Measurements from ENCODE around the gene GINS3.
"Not testable (repeated sequence)": the region's sequence is repeated elsewhere in the genome, so short reads cannot be mapped to it uniquely, and the experiment has no call there.

The GINS3 gene

DNA sequence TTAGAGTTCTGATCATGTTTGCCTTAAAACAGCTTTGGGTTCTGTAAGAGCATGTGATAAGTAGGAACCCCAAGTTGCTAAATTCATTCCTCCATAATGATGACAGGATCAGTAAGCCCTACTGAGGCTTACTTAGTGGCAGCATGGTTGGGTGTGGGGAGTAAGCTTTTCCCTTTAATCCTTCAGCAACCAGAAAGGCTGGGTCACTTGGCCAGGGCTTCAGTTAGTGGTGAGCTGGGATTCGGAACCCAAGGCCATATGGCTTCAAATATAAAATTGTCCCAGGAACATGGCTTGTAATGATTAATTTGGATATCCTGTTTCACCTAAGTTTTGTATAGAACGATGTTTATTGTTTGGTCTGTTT is 850 bp downstream of the GINS3 start:
- no peak for DNase-seq

DNA sequence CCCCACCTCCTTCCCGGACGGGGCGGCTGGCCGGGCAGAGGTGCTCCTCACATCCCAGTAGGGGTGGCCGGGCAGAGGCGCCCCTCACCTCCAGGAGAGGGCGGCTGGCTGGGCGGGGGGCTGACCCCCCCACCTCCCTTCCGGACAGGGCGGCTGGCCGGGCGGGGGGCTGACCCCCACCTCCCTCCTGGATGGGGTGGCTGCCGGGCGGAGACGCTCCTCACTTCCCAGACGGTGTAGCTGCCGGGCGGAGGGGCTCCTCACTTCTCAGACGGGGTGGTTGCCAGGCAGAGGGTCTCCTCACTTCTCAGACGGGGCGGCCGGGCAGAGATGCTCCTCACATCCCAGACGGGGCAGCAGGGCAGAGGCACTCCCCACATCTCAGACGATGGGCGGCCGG is 4.6 kb downstream of the GINS3 start:
- not testable (repeated sequence) for DNase-seq

DNA sequence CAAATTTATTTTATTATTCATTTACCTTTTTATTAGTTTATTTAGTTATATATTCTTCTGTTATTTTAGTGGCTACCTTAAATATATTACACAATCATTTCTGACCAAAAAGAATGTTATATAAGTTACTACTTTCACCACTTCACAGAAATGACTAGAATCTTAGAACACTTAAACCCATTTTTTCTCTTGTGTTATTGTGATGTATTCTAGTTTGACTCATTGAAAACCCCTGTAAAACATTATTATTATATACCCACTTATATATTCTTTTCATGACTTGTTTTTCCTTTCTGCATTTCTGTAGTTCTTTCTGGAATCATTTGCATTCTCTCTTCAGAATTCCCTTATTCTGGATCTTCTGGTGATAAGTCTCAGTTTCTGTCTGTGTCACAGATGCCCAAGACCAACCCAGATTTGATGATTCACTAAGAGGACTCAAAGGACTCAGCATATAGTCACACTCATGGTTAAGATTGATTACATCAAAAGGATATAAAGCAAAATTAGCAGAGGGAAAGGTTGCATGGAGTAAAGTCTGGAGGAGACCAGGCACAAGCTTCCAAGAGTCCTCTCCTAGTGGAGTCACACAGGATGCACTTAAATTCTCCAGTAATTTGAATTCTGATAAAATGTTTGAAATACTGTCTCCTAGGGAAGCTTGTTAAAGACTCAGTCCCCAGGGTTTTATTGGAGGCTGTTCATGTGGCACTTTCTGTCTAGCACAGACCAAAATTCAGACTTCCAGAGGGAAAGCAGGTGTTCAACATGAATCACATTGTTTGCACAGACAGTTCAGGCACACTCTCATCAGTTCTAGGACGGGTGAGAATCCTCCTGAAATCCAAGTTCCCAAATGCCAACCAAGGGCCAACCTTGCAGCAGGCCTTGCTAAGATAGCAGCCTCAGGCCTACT is 7.7 kb downstream of the GINS3 start:
- no peak for DNase-seq

DNA sequence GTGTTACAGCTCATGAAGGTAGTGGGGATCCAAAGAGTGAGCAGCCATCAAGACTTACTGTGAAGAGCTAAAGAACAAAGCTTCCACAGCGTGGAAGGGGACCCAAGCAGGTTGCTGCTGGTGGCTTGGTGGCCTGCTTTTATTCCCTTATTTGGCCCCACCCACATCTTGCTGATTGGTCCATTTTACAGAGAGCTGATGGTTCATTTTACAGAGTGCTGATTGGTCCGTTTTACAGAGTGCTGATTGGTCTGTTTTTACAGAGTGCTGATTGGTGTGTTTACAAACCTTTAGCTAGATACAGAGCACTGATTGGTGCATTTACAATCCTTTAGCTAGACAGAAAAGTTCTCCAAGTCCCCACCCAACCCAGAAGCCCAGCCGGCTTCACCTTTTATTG is 9.0 kb downstream of the GINS3 start:
- not testable (repeated sequence) for DNase-seq

DNA sequence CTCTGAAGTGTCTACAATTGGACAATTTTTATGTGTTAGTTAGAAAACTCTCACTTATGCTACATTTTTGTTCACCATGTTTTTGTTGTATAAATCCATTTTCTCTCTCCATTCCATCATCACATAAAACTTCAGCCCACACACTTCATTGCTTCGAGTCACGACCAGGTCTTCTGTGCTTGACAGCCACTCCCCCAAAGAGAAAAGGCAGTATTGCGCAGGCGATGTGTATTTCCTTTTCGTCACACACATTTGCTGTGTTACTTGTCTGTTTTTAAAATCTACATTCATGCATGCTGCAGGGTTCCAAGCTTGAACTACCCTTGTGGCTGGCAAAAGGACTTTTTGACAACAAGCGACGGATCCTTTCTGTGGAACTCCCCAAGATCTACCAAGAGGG is 10.5 kb downstream of the GINS3 start:
- DNase-seq: no peak

DNA sequence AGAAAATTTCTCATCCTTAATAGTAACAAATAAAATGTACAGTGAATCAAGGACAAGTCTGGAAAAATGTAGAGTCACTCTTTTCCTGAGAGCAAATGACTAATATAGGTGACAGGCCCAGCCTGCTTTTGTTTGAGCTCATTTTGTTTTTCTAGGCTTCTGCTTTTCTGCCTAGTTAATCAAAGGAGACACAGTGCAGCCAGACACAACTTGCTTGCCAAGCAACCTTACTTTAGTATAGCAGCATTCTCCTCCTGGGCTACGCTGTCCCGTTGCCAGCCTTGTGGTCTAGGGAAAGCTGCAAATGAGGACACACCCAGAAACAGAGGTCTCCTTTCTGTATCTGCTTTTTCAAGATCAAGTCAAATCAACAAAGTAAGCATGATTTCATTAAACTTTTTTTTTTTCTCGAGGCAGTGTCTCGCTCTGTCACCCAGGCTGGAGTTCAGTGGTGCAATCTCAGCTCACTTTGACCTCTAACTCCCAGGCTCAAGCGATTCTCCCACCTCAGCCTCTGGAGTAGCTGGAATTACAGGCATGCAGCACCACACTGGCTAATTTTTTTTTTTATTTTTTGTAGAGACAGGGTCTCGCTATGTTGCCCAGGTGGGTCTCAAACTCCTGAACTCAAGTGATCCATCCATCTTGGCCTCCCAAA is 17.2 kb downstream of the GINS3 start:
- no peak for DNase-seq

DNA sequence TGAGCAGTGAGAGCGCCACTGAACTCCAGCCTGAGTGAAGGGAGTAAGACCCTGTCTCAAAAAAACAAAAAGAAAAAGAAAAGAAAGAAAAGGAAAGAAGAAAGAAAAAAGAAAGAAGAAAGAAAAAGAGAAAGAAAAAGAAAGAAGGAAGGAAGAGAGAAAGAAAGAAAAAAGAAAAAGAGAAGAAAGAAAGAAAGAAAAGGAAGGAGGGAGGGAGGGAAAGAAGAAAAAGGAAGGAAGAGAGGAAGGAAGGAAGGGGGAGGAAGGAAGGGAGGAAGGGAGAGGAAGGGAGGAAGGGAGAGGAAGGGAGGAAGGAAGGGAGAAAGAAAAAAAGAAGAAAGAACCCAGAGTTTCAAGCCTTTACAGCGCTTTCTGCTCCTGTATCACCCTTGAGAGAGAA is 19.1 kb downstream of the GINS3 start:
- no peak for DNase-seq

DNA sequence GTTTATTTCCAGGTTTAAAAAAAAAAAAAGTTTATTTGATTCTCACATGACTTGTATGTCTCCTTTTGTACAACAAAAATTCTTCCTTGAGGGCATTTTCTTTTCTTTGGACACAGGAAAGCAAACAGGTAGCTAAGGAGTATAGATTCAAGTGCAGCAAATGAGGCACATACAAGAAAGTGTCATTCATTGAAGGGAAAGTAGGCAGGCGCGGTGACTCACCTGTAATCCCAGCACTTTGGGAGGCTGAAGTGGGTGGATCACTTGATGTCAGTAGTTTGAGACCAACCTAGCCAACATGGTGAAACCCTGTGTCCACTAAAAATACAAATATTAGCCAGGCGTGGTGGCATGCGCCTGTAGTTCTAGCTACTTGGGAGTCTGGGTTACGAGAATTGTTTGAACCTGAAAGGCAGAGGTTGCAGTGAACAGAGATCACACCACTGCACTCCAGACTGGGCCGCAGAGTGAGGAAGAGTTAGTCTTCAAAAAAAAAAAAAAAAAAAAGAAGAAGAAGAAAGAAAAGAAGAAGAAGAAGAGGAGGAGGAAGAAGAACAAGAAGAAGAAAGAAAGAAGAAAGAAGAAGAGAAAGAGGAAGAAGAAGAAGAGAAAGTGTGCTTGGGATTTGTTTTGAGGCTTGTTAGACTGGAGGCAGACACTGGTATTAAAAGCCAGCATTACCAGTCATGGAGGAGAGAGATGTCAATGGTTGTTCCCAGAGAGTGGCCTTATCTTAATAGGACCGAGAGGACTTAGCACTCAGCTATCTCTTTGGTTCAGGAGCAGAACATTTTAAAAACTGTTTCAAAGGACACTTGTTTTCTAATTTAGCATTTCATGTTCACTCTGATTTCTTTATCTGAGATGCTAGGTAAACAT is 19.7 kb downstream of the GINS3 start:
- no peak for DNase-seq

DNA sequence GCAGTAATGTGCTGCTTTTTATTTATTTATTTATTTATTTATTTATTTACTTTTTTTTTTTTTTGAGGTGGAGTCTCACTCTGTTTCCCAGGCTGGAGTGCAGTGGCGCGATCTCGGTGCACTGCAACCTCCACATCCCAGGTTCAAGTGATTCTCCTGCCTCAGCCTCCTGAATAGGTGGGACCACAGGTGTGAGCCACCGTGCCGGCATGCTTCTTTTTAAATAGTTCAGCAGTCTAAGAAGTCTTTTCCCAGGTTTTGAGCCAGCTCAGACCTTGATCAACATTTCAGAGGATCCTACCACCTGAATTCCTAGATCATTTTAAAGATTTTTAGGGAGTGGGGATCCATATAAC is 20.3 kb downstream of the GINS3 start:
- not testable (repeated sequence) for DNase-seq

DNA sequence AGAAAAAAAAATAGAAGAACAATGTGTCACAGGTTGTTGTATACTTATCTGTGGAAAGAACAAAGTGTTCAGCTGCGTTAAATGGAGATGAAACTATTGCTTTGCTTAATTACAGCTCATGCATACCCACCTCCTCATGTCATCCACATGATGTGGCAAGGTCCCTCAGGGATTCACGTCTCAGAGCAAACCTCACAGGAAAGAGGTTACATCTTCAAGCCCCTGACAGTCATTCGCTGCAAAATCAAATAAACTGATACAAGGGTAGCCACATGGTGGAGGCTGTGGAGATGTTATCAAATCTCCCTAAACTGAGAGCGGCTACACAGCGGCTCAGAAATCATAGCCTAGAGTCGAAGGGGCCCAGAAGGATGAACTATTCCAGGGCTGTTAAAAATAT is 21.1 kb downstream of the GINS3 start:
- no peak for DNase-seq

DNA sequence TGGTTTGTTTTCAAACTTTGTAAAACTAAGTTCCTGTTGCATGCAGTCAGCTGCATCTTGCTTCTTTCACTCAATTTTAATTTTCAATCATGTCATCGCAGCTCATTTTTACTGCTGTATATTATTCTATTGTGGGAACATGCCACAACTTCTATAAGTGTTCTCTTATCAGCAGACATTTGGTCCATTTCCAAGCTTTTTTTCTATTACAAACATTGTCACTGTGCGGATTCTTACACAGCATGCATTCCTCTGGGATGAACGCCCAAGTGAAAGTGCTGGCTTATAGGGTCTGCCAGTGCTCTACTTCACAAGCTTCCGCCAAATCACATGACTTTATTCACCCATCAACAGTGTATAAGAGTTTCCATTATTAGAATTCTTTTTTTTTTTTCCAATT is 22.7 kb downstream of the GINS3 start:
- no peak for DNase-seq

DNA sequence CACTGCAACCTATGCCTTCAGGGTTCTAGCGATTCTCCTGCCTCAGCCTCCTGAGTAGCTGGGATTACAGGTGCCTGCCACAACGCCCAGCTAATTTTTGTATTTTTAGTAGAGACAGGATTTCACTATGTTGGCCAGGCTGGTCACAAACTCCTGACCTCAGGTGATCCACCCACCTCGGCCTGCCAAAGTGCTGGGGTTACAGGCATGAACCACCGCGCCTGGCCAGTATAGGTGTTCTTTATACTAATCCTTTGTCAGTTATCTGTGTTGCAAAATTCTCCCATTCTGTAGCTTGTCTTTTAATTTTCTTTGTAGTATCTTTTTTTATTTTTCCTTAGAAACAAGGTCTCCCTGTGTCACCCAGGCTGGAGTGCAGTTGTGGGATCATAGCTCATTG is 23.7 kb downstream of the GINS3 start:
- not testable (repeated sequence) for DNase-seq

DNA sequence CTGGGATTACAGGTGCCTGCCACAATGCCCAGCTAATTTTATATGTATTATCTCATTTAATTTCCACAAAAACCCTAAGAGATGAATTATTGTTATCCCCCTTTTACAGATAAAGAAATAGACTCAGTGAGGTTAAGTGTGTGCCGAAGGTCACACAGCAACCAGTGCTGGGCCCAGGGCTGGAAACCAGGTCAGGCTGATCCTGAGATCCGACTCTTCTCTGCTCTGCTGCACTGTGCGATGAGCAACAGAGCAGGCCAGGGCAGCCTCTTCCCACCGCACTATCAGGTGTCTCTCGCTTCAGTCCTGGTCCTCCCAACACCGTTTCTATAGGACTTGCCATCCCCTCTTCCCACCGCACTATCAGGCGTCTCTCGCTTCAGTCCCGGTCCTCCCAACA is 24.8 kb downstream of the GINS3 start:
- DNase-seq: no peak

DNA sequence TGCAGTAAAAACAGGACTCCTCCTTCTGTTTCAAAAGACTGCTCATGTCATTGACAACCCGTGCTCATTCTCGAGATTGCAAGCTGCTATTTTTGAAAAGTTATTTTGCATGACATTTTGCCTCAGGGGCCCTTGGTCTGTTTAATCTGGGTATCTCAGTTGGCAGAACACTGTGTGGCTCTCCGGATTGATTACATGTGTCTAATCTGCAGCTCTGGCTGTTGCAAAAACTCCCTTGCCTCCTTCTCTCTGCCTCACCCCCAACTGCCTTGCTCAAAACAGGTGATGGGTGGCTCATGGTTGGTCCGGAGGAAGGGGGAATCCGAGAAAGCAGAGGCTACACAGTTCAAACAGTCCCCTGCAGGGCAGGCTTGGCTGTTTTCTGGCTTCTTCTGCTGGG is 25.3 kb downstream of the GINS3 start:
- no peak for DNase-seq

DNA sequence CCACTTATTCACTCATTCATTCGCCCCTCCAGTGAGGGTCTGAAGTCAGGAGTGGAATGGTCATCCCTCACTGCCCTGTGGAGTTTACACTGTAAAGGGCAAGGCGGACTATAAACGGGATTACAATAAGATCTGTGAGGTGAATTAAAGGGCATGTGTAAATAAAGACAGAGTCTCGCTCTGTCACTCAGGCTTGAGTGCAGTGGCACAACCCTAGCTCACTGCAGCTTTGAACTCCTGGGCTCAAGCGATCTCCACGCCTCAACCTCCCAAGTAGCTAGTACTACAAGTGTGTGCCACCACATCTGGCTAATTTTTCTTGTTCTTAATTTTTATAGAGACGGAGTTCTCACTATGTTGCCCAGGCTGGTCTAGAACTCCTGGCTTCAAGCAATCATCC is 25.8 kb downstream of the GINS3 start:
- no peak for DNase-seq

DNA sequence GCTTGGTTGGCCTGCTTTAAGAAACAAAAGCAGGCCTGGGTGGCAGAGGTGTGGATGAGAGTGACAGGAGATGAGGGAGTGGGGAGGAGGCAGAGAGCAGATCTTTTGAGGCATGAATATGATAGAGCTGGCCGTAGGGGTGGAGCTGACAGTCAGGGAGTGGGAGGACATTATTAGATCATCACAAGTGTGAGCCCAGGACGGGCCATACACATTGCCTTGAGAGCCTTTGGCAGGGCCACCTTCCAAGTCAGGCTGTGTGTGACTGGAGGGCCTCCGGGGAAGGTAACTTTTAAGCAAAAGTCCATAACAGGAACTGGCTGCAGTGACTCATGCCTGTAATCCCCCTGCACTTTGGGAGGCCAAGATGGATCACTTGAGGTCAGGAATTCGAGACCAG is 26.3 kb downstream of the GINS3 start:
- DNase-seq: no peak

DNA sequence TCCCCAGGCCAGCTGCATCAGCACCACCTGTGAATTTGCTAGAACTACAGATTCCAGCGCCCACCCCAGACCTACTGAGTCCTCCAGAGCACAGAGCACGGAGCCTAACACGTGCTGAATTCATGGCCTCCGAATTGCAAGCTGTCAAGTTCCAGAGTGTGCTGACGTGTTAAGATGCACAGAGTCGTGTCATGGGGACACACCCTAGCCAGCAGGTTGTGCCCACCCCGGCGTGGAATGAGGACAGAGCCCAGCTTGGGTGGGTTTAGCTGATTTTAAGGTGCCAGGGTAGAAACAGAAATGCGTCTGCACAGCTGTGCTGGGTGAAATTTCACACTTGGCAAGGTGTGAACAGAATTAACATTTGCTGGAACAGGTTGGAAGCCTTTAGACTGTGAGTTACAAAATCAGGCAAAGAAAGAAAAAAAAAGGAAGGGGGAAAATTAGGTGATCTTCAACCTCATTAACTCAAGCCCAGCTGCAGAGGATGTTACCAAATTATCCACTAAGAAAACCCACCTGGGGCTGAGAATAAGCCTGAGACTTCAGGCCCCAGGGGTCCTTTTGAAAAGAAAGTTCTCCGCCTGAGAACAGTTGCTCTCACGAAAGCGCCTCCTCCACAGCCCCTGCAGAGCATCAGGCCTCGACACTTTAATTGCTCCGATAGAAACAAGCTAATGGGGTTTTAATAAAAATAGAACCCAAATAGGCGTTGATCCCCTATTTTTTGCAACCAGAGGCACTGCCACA is 27.1 kb downstream of the GINS3 start:
- no peak for DNase-seq

DNA sequence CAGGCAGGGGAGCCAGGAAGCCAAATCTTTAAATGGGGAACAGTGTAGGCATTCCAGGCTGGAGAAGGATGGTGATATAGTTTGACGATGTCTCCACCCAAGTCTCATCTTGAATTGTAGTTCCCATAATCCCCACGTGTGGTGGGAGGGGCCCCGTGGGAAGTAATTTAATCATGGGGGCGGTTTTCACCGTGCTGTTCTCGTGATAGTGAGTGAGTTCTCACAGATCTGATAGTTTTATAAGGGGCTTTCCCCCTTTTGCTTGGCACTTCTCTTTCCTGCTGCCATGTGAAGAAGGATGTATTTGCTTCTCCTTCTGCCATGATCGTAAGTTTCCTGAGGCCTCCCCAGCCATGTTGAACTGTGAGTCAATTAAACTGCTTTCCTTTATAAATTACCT is 28.8 kb downstream of the GINS3 start:
- DNase-seq: no peak

DNA sequence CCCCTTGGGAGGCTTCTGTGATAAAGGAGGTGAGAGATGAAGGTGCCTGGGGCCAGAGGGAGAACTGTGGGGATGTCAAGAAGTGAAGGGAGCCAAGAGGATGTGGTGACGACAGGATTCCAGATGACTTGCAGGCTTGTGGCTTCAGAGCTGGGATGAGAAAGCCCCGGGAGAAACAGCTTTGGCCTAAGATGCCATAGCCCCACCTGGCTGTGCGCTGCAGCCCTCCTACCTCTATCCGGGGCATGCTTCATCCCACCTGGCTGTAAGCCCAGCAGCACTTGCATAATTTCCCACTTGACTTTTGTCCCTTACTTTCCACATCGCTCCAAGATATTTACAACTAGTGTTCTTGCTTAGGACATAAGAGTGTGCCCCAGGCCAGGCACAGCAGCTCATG is 29.3 kb downstream of the GINS3 start:
- DNase-seq: no peak

DNA sequence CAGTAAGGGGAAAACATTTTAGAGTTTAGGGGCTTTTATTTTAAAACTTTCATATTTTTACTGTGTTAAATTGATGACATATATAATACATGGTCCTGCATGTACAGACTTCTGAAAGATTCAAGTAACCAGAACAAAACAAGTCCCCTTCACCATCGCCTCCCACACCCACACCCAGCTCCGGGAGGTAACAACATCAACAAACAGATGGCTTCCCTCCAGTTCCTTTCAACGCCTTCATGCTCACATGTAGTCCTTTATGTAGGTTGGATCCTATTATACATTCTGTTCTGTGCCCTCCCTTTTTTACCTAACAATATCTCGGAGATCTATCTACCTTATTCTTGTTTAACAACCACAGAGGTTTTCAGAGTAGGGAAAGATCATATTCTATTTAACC is 30.5 kb downstream of the GINS3 start:
- no peak for DNase-seq

DNA sequence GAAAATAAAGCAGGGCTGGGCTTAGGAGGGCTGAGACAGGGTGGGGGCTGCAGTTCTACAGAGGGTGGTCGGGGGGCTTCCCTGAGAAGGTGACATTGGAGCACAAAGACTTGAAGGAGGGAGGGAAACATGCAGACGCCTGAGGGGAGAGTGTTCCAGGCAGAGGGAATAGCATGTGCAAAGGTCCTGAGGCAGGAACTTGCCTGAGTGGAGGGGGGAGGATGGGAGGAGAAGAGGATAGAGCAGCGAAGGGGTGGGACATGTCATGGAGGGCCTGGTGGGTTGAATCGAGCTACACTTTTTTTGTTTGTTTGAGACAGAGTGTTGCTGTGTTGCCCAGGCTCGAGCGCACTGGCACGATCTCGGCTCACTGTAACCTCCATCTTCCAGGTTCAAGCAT is 33.0 kb downstream of the GINS3 start:
- no peak for DNase-seq

DNA sequence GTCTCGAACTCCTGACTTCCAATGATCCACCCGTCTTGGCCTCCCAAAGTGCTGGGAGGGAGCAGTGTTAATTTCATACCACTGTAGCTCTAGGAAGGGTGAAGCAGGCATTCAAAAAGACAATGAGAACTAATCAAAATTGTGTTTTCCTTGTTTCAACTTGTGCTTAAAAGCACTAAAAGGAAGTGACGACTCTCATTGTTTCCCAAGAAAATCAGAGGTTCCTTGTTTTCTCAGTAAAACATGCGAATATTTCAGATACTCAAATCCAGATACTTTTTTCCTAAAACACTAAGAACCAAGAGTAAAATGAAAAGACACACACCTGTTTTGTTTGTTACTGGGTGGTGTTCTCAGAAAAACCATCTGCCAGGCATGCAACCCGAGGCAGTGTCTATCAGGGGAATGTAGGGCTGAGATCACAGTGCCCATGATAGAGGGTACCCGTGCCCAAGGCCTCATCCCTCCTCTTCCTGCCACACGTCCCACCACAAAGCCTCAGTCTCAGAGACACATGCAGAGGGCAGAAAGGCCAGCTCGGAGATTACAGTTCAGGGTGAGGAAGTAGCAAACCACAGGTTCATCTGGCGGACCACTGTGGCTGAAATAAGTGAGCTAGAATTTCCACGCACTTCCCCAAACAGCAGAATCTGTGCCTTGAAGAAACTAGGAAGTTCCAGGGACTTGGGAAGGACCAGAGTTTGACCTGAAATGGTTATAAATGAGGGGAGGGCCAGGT is 33.7 kb downstream of the GINS3 start:
- DNase-seq: no peak
